HepG2 (cell line): ENCODE results near the gene ZNF22. TPM values are rescaled to one million over a fixed set of nuclear protein-coding genes. Genes with fewer than 3 reads are reported as not detected.

Experiments used
- ATF4 ChIP-seq, 2 experiments: fragments of 450-650 bp in 1 of 2; sonication (generic) in 1 of 2; formaldehyde crosslinking; IDR thresholded peaks; 2 replicates each; pipeline versions ENCODE4 v1.5.0 to v1.8.0; 2020 to 2022; ENCODE audit warnings: mild to moderate bottlenecking in 1 of 2, missing genetic modification reagents in 1 of 2
- CREB1 ChIP-seq, 2 experiments: fragments of 450-650 bp in 1 of 2; IDR thresholded peaks; 2 replicates each; pipeline ENCODE4 v1.6.1; 2016 to 2017; ENCODE audit warnings: control low read depth in 1 of 2, mild to moderate bottlenecking in 1 of 2, missing compliant biosample characterization in 1 of 2, missing genetic modification characterization in 1 of 2
- FUBP1 ChIP-seq: sonication (generic); formaldehyde crosslinking; IDR thresholded peaks from 2 replicates; pipeline ENCODE4 v1.5.1; 2020; ENCODE audit warnings: missing genetic modification reagents, mild to moderate bottlenecking, borderline replicate concordance
- GMEB2 ChIP-seq: IDR thresholded peaks from 2 replicates; pipeline ENCODE4 v1.6.1; 2016; ENCODE audit warnings: missing biosample characterization, missing genetic modification reagents, low read depth
- HIC2 ChIP-seq: sonication (generic); formaldehyde crosslinking; IDR thresholded peaks from 2 replicates; pipeline ENCODE4 v1.9.0; 2022; ENCODE audit warnings: low read depth, missing genetic modification reagents
- HMG20B ChIP-seq: conservative IDR thresholded peaks from 2 replicates; pipeline ENCODE4 v1.6.1; 2016; ENCODE audit warnings: missing genetic modification reagents, missing compliant biosample characterization
- HNRNPK ChIP-seq: fragments of 200-400 bp; formaldehyde crosslinking; IDR thresholded peaks from 2 replicates; pipeline ENCODE4 v1.6.1; 2018; ENCODE audit warnings: low read length, low read depth, moderate library complexity, mild to moderate bottlenecking; ENCODE audit not compliant: poor library complexity, severe bottlenecking
- IRF2 ChIP-seq: IDR thresholded peaks from 2 replicates; pipeline ENCODE4 v1.6.1; 2018; ENCODE audit warnings: missing genetic modification reagents, missing compliant biosample characterization
- POGZ ChIP-seq: sonication (generic); formaldehyde crosslinking; IDR thresholded peaks from 2 replicates; pipeline ENCODE4 v1.4.0; 2020; ENCODE audit warnings: mild to moderate bottlenecking, missing genetic modification reagents
- SYNCRIP ChIP-seq: fragments of 200-400 bp; formaldehyde crosslinking; IDR thresholded peaks from 2 replicates; pipeline ENCODE4 v1.6.1; 2018; ENCODE audit warnings: mild to moderate bottlenecking, low read depth, low read length; ENCODE audit not compliant: insufficient read depth
- ZHX2 ChIP-seq, 2 experiments: sonication (generic) in 1 of 2; formaldehyde crosslinking in 1 of 2; IDR thresholded peaks; 2 replicates each; pipeline versions ENCODE4 v1.6.1 to v1.9.0; 2014 to 2022; ENCODE audit warnings: antibody characterized with exemption in 1 of 2, borderline replicate concordance in 1 of 2, inconsistent platforms in 1 of 2, low read depth in 1 of 2, missing genetic modification reagents in 1 of 2
- ZNF296 ChIP-seq: sonication (generic); formaldehyde crosslinking; conservative IDR thresholded peaks from 2 replicates; pipeline ENCODE4 v1.5.0; 2020; ENCODE audit warnings: mild to moderate bottlenecking, missing genetic modification reagents
- ZNF331 ChIP-seq: sonication (generic); formaldehyde crosslinking; IDR thresholded peaks from 2 replicates; pipeline ENCODE4 v1.4.0; 2020; ENCODE audit warnings: missing genetic modification reagents
- ZNF543 ChIP-seq: sonication (generic); formaldehyde crosslinking; IDR thresholded peaks from 2 replicates; pipeline ENCODE4 v1.4.0; 2020; ENCODE audit warnings: mild to moderate bottlenecking, missing genetic modification reagents
- polyA plus RNA-seq, 8 experiments: library from polyadenylated mRNA; depleted of rRNA in 3 of 8; stranded (reverse) in 7 of 8; unstranded in 1 of 8; fragments of >200 nt; fragmentation: Illumina TruSeq in 4 of 8; extraction: Trizol in 4 of 8; gene quantifications; 2 replicates each; pipeline versions ENCODE4 v1.2.1 to v1.2.3, GENCODE V29; 2011 to 2016; ENCODE audit warnings: low read depth in 4 of 8, missing spikeins in 1 of 8, mixed read lengths in 1 of 8; ENCODE audit not compliant: insufficient read depth in 1 of 8
- total RNA-seq, 5 experiments: library from RNA; depleted of rRNA; stranded (reverse); fragments of >200 nt; fragmentation: Illumina TruSeq; extraction: Trizol; gene quantifications; 2 replicates each; pipeline ENCODE4 v1.2.3, GENCODE V29; 2016; ENCODE audit warnings: low read depth in 1 of 5

Gene ZNF22
- total and polyA plus RNA-seq, 2 of the 13 experiments (the other 11 are each of a cell fraction or from before 2014, with no cell fraction given) = 0.40 to 1.3 TPM

- no peak for TF ChIP-seq ZHX2 (IDR thresholded peaks at IDR 0.05; ENCODE audit: low read depth)
- no peak for TF ChIP-seq ZHX2 (CRISPR knock-in tag; IDR thresholded peaks at IDR 0.05; ENCODE audit: borderline replicate concordance)
- no peak for TF ChIP-seq FUBP1 (CRISPR knock-in tag)
- peak; percentile 99 for TF ChIP-seq HNRNPK
- no peak for TF ChIP-seq POGZ (CRISPR knock-in tag)
- TF ChIP-seq ZNF543 (CRISPR knock-in tag) = peak; percentile 61; the same call in 1 of the 2 replicates
- no peak for TF ChIP-seq ZNF296 (CRISPR knock-in tag)
- peak; percentile 47; the same call in 1 of the 2 replicates for TF ChIP-seq IRF2
- no peak for TF ChIP-seq HIC2
- no peak for TF ChIP-seq CREB1 (IDR thresholded peaks at IDR 0.05)
- TF ChIP-seq CREB1 (CRISPR knock-in tag; IDR thresholded peaks at IDR 0.05) = no peak
- TF ChIP-seq SYNCRIP = no peak
- TF ChIP-seq HMG20B (CRISPR knock-in tag) = no peak
- no peak for TF ChIP-seq ZNF331 (CRISPR knock-in tag)
- TF ChIP-seq GMEB2 (CRISPR knock-in tag) = no peak
- no peak; a peak in 1 of 4 replicates for TF ChIP-seq ATF4 (CRISPR knock-in tag; IDR thresholded peaks at IDR 0.05)
Observed at GRCh38 chr10:44974628-44975430, 25.9 kb upstream of the ZNF22 start (continued).
